Bronchial epithelial cell (primary cell): ENCODE results near the gene MTA3. TPM values are rescaled to one million over a fixed set of nuclear protein-coding genes. Genes with fewer than 3 reads are reported as not detected.

Experiments used
- DNase-seq: peaks from one replicate; pipeline ENCODE4 v3.0.0-alpha.2; 2010; ENCODE audit warnings: low read depth
- FAIRE-seq: peaks from 2 replicates; lab custom pipeline; 2011; peaks lifted over from hg19 to GRCh38; lab: Jason Lieb, UNC
- H3K27me3 ChIP-seq: 2 replicates; pipeline ENCODE4 v1.5.1; 2011; ENCODE audit warnings: low read length; ENCODE audit not compliant: control insufficient read depth, insufficient read depth
- H3K36me3 ChIP-seq: 2 replicates; pipeline ENCODE4 v1.5.1; 2011; ENCODE audit warnings: low read length; ENCODE audit not compliant: control insufficient read depth, insufficient read depth
- H3K4me3 ChIP-seq: 2 replicates; pipeline ENCODE4 v1.5.1; 2011; ENCODE audit warnings: mild to moderate bottlenecking, low read depth, low read length, control low read depth
- total RNA-seq: library from RNA; depleted of rRNA; stranded (reverse); fragments of >200 nt; gene quantifications from 2 replicates; pipeline ENCODE4 v1.2.1, GENCODE V29; 2014
- TF ChIP-seq, protein P1 (sequence below): IDR thresholded peaks from 2 replicates; pipeline ENCODE4 v1.5.1; 2011; ENCODE audit warnings: mild to moderate bottlenecking, moderate library complexity, low read length, control low read depth, inconsistent platforms; ENCODE audit not compliant: insufficient read depth, severe bottlenecking

Gene MTA3
- total RNA-seq, 1 donor from 2014 or later: 18.2 TPM

DNA sequence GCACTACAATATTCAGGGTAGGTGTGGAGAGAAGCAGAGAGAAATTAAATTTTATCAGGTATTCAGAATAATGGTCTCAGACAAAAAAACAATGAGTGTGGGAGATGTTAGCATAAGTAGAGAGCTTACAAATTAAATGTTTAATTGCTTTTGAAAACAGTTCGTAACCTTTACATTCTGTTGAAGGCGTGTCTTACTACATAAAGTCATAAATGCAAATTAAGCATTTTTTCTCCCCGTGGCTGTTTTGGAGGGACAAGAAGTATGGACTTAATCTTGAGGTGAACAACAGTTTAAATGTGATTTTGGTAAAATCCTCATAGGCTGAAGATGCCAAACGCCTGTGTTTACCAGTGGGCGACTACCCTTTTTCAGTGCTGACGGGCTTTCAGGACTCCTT is 139.7 kb downstream of the MTA3 start:
- DNase-seq (no peak), FAIRE-seq (no peak)
- H3K27me3 ChIP-seq: no peaks in the 10 kb centered on the region
- TF ChIP-seq, protein P1, sequence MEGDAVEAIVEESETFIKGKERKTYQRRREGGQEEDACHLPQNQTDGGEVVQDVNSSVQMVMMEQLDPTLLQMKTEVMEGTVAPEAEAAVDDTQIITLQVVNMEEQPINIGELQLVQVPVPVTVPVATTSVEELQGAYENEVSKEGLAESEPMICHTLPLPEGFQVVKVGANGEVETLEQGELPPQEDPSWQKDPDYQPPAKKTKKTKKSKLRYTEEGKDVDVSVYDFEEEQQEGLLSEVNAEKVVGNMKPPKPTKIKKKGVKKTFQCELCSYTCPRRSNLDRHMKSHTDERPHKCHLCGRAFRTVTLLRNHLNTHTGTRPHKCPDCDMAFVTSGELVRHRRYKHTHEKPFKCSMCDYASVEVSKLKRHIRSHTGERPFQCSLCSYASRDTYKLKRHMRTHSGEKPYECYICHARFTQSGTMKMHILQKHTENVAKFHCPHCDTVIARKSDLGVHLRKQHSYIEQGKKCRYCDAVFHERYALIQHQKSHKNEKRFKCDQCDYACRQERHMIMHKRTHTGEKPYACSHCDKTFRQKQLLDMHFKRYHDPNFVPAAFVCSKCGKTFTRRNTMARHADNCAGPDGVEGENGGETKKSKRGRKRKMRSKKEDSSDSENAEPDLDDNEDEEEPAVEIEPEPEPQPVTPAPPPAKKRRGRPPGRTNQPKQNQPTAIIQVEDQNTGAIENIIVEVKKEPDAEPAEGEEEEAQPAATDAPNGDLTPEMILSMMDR: no peak
- H3K4me3 ChIP-seq: no peak overlapping the region
- peaks cover 2% of the 10 kb centered on the region for H3K36me3 ChIP-seq

DNA sequence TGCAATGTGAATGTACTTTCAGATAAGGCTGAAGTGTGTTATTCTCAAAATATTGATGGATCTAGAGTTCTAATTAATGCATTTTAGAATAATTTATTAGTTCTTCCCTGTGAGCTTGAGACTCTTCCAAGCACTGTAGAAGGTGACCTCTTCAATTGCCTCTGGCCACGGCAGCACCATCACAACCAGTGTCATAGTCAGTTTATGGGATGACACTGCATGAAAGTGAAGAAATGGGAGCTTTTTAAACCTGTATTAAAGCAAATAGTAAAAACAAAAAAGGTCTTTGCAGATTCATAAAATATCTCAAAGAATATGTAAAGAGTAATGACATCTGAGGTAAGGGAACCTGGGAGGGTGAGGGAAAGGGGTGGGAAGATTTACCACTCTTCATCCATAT is 143.5 kb downstream of the MTA3 start:
- H3K27me3 ChIP-seq: no peaks in the 10 kb centered on the region
- peaks cover 2% of the 10 kb centered on the region for H3K36me3 ChIP-seq
- TF ChIP-seq, protein P1: no peak
- no peak for FAIRE-seq
- no peak for DNase-seq
- no peak overlapping the region for H3K4me3 ChIP-seq

DNA sequence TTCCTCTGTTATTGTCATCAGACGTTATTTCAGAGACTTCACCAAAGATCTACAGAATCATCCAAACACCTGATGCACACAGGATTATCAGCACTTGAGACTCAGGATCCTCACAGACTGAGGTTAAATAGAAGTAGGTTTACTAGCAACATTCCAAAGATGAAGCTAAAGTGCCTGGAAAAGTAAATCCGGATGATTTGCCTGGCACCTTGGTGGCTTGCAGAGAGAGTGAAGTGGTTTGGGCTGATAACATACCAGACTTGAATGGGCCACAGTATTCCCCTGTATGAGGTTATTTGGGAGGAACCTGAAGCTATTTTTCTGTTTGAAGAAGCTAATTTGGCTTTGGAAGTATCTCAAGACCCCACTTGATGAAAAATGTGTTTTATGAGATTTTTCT is 144.5 kb downstream of the MTA3 start:
- TF ChIP-seq, protein P1: no peak
- peaks cover 2% of the 10 kb centered on the region for H3K36me3 ChIP-seq
- H3K27me3 ChIP-seq: no peaks in the 10 kb centered on the region
- DNase-seq (no peak), FAIRE-seq (no peak)
- no peak overlapping the region for H3K4me3 ChIP-seq

DNA sequence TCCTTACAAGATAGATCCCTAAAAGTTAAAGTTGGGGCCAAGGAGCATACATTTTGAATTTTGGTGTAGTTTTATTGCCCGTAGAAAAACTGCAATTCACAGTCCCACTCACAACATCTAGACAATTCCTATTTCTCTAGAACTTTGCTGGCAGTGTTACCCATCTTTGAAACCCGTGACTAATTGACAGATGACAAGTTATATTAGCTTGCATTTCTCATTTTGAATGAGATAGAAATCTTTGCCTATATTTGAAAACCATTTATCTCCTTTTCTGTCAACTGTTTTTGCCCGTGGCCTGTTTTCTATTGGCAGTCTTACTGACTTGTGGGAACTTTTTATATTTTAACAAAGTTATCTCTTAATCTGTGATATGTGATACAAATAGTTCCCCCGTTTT is 145.5 kb downstream of the MTA3 start:
- FAIRE-seq (no peak), DNase-seq (no peak)
- TF ChIP-seq, protein P1: no peak
- Histone ChIP-seq H3K36me3 (no peaks in the 10 kb centered on the region), H3K4me3 (no peak overlapping the region), H3K27me3 (no peaks in the 10 kb centered on the region)

DNA sequence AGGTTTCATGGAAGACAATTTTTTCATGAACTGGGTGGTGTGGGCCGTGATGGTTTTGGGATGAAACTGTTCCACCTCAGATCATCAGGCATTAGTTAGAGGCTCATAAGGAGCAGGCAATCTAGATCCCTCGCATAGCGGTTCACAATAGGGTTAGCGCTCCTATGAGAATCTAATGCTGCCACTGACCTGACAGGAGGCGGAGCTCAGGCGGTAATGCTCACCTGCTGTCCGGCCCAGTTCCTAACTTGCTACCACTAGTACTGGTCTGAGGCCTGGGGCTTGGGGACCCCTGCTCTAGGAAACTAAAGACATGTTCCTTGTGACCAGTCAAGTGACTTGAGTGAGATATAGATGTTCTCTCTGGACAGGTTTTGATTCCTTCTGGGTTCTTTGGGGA is 146.3 kb downstream of the MTA3 start:
- no peak for DNase-seq
- peak; percentile 13 for FAIRE-seq
- Histone ChIP-seq H3K36me3 (no peaks in the 10 kb centered on the region), H3K27me3 (no peaks in the 10 kb centered on the region), H3K4me3 (no peak overlapping the region)
- TF ChIP-seq, protein P1: no peak

DNA sequence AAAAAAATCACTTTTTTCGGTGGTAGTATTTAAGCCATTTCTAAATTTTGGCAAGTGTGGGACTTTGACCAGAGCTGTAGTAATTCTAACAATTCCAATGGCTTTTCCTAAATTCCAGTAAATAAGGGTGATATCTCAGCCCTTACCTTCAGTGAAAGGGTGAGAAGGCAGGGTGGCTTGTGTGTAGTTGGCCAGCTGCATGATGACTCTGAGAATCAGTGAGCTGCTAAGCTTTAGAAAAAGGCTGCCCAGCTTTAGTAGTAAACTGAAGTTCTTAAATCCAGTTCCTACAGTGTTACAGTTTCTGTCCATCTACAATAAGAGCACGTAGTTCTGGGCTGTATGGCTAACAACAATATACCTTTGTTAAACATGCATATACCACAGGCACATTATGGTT is 153.5 kb downstream of the MTA3 start:
- DNase-seq: peak; percentile 5
- Histone ChIP-seq H3K27me3 (no peaks in the 10 kb centered on the region), H3K4me3 (no peak overlapping the region), H3K36me3 (no peaks in the 10 kb centered on the region)
- TF ChIP-seq, protein P1: no peak
- no peak for FAIRE-seq
